GM12875 (cell line): ENCODE measurements around the gene MICAL3.
"Not testable (repeated sequence)": the region's sequence is repeated elsewhere in the genome, so short reads cannot be mapped to it uniquely, and the experiment has no call there.

Source experiments
- H3K4me3 ChIP-seq: one replicate; pipeline ENCODE4 v1.5.1; 2011; ENCODE audit warnings: low read depth, low read length, control low read depth
- TF ChIP-seq, protein P1 (sequence below): IDR thresholded peaks from 2 replicates; pipeline ENCODE4 v1.5.1; 2011; ENCODE audit warnings: low read depth, mild to moderate bottlenecking, control low read depth, inconsistent platforms, low read length, moderate library complexity, borderline replicate concordance; ENCODE audit not compliant: insufficient read depth

Gene MICAL3

DNA sequence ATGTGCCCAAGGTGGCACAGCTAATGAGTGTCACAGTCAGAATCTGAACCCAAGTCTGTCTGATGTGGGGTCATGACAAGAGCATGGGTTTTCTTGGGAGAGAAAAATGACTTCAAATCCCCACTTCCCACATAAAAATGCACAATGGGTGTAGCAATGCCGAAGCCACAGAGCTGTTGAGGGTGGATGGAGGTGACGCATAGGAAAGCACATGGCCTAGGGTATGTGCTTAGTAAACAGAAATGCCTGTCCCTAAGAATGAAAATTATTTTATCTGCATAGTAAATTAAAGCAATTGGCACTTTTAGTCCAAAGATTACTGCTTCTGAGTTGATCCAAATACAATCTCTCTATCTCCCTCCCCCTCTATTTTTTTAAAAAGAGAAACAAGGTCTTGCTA, 10.9 kb downstream of the MICAL3 start:
- TF ChIP-seq, protein P1, sequence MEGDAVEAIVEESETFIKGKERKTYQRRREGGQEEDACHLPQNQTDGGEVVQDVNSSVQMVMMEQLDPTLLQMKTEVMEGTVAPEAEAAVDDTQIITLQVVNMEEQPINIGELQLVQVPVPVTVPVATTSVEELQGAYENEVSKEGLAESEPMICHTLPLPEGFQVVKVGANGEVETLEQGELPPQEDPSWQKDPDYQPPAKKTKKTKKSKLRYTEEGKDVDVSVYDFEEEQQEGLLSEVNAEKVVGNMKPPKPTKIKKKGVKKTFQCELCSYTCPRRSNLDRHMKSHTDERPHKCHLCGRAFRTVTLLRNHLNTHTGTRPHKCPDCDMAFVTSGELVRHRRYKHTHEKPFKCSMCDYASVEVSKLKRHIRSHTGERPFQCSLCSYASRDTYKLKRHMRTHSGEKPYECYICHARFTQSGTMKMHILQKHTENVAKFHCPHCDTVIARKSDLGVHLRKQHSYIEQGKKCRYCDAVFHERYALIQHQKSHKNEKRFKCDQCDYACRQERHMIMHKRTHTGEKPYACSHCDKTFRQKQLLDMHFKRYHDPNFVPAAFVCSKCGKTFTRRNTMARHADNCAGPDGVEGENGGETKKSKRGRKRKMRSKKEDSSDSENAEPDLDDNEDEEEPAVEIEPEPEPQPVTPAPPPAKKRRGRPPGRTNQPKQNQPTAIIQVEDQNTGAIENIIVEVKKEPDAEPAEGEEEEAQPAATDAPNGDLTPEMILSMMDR: no peak
- no peak overlapping the region for H3K4me3 ChIP-seq

DNA sequence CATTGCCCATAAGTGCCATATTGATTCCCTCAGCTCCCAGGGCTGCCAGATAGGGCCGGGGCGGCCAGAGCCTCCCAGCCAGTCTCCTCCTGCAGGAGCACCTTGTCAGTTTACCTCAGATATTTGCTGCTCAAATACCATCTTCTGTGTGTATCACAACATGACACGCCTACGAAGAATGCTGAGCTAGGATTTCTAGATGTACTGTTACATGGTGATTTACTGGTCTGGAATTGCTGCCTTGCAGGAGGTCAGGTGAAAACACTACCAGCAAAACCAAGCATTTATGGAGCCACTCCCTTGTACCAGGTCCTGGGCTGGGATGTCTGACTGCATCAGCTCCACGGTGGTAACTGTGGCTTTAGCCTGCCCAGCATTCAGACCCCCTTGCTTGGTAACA, 11.8 kb downstream of the MICAL3 start:
- TF ChIP-seq, protein P1: no peak
- H3K4me3 ChIP-seq: no peak overlapping the region

GRCh38 chr22:18010266-18010665, 14.1 kb downstream of the MICAL3 start:
- TF ChIP-seq, protein P1: no peak
- no peak overlapping the region for H3K4me3 ChIP-seq

DNA sequence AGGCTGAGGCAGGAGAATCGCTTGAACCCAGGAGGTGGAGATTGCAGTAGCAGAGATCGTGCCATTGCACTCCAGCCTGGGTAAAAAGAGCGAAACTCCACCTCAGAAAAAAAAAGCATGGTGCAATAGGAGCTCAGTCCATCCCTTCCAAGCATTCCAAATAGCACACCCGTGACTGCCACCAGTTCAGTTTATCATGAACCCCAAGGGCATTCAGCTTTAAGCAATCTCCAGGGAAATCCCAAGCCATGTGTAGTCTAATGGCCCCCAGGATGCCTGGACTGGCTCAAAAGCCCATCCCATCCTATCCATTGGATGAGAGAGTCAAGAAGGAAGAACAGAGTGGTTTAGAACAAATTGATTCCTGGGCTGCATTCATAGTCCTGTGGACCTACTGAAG, 16.2 kb downstream of the MICAL3 start:
- TF ChIP-seq, protein P1: no peak
- no peak overlapping the region for H3K4me3 ChIP-seq

- TF ChIP-seq, protein P1: no peak
- no peak overlapping the region for H3K4me3 ChIP-seq
Measured at GRCh38 chr22:18005201-18005926, 19.0 kb downstream of the MICAL3 start.

GRCh38 chr22:18001894-18002315, 22.5 kb downstream of the MICAL3 start:
- H3K4me3 ChIP-seq: not testable (repeated sequence)

DNA sequence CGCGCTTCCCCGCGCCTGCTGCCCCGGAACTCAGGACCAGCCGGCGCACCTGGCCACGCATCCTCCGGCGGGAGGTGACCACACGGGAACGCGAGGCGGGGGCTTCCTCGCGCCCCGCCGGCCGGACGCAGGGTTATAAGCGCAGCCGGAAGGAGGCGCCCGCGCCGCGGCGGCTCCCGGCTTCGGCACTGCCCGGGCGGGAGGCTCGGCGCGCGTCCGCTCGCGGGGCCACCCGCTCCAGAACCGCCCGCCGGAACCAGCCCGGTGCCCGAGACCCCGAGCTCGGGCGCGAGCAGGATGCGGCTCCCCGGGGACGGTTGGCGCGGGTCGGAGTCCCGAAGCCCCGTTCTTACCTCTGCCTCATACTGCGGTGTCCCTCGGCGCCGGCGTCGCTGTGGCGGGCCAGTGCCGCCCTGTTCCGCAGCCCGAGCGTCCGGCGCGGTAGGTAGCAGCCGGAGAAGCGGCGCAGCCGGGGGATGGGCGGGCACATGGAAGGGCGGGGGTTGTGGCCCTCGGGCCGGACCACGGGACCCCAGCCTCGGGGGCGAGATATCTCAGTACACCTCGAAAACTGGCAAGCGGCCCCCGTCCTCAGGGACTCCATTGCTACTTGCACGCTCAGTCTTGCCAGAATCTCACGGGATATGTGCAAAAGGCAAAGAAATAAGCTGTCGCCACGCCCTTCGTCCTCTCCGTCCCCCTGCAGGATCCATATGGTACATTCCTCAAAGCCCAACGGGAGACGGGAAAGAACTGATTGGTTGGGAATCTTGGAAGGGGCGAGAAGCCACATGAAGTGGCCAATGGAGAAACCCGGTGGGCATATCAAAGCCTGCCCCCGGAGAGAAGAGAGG, 23.1 kb downstream of the MICAL3 start:
- H3K4me3 ChIP-seq: peak overlapping the region; percentile 67
- TF ChIP-seq, protein P1: peak; percentile 54
